GM19372 (cell line): ENCODE measurements around the gene TMEM120B.

Source experiments
- ATAC-seq: cut with Tn5 transposase; IDR thresholded peaks from one replicate; pipeline ENCODE4 v1.9.1; 2021; ENCODE audit warnings: mild to moderate bottlenecking, low read depth, moderate library complexity; ENCODE audit not compliant: unreplicated experiment

Gene TMEM120B

GRCh38 chr12:121812320-121812871, 99.8 kb downstream of the TMEM120B start:
- ATAC-seq: no peak

DNA sequence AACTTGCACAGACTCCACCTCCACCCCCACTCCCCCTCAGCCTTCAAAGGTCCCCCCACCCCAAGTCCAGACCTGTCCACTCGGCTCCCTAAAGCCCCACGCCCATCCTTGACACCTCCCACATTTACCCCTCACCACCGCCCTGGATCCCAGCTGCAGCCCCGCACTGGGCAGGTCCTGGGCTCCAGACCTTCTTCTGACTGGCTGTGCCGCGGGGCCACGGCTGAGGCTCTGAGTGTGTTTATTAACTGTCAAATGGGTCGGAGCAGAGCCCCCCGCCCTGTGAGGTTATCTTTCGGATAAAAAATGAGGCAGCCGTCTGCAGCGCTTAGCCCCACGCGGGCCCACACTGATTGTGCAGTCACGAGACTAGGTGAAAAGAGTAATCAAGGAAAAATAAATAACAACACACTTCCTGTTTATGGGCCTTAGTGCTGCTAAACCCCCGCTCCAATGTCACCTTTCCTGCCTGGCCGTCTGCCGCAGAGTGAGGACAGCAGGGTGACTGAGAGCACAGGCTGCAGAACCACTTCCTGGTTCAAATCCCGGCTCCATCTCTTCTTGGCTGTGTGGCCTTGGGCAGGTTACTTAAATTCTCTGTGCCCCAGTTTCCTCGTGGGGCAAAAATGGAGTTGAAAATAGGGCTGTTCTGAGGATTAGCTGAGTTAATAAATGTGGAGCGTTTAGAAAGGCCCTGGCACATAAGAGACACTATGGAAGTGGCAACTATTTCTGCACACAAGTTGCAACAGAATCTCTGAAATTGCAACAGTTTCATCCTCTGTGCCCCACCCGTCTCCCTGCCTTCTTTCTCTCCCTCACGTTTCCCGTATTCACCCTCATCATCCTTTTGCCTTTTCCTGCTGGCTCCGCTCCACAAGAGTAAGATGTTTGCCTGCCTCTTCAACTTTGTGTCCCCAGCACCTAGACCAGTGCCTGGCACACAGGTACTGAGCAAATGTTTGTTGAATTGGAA, 100.7 kb downstream of the TMEM120B start:
- no peak for ATAC-seq

DNA sequence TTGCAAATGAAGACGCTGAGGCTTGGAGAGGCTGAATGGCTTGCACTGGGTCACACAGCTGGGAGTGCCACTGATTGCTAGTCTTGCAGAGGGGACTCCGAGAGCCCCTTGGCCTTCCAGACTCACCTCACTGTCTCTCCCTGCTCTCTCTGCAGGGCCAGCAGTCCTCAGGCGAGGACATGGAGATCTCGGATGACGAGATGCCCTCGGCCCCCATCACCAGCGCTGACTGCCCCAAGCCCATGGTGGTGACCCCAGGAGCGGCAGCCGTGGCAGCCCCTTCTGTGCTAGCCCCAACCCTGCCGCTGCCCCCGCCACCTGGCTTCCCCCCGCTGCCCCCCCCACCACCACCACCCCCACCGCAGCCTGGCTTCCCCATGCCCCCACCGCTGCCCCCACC, 101.4 kb downstream of the TMEM120B start:
- no peak for ATAC-seq

- no peak for ATAC-seq
Measured at GRCh38 chr12:121814429-121815119, 102.0 kb downstream of the TMEM120B start.

GRCh38 chr12:121815263-121815662, 102.7 kb downstream of the TMEM120B start:
- ATAC-seq: no peak

- no peak for ATAC-seq
Measured at GRCh38 chr12:121816925-121817647, 104.5 kb downstream of the TMEM120B start.

DNA sequence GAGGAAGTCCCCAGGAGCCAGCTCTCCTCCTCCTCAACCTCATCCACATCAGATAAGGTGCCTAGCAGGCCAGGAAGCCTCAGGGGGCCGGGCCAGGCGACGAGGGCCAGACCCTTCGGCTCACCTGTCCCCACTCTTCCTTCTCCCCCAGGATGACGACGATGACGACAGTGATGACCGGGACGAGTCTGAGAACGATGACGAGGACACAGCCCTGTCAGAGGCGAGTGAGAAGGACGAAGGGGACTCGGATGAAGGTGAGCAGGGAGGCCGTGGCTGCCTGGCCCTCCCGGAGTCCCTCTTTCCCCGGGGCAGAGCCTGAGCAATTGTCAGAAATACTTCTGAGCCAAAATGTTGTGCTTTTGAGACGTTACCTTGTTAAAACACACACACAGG, 105.1 kb downstream of the TMEM120B start:
- ATAC-seq: no peak

DNA sequence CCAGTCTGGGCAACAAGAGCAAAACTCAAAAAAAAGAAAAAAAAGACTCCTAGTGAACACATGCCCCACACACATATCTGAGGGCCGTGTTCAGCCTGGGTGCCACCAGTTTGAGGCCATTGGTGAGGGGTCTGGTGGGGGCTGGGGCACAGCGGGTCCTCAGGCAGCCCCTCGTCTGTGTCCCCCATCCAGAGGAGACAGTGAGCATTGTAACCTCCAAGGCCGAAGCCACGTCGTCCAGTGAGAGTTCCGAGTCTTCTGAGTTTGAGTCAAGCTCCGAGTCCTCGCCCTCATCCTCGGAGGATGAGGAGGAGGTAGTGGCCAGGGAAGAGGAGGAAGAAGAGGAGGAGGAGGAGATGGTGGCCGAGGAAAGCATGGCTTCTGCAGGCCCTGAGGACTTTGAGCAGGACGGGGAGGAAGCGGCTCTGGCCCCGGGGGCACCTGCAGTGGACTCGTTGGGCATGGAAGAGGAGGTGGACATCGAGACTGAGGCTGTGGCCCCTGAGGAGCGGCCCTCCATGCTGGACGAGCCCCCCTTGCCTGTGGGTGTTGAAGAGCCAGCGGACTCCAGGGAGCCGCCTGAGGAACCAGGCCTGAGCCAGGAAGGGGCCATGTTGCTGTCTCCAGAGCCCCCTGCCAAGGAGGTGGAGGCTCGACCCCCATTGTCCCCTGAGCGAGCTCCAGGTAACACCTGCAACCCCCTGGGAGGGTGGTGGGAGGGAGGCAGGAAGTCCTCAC, 106.8 kb downstream of the TMEM120B start:
- ATAC-seq: no peak

DNA sequence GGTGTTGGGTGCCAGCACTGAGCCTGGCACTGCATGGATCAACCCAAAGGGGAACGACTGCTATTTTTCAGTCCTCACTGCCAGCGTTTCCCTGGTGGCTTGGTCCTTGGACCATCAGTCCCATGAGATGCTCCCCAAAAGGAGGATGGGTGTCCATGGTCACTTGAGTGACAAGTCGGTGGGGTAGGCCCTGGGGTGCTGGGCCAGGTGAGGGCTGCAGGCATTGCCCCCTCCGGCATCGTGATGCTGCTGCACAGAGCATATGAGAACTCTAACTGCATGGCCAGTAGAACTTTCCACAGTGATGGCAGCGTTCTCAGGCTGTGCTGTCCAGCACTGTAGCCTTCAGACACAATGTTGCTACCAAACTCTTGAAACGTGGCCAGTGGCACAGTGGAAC, 107.5 kb downstream of the TMEM120B start:
- no peak for ATAC-seq

- ATAC-seq: no peak
Measured at GRCh38 chr12:121822393-121823100, 110.0 kb downstream of the TMEM120B start.

GRCh38 chr12:121823101-121823726, 110.7 kb downstream of the TMEM120B start:
- ATAC-seq: no peak

- ATAC-seq: no peak
Measured at GRCh38 chr12:121823727-121824115, 111.2 kb downstream of the TMEM120B start.

- ATAC-seq: no peak
Measured at GRCh38 chr12:121825041-121825523, 112.5 kb downstream of the TMEM120B start.

- ATAC-seq: no peak
Measured at GRCh38 chr12:121826318-121827150, 114.0 kb downstream of the TMEM120B start.

GRCh38 chr12:121827351-121828099, 115.0 kb downstream of the TMEM120B start:
- ATAC-seq: no peak

DNA sequence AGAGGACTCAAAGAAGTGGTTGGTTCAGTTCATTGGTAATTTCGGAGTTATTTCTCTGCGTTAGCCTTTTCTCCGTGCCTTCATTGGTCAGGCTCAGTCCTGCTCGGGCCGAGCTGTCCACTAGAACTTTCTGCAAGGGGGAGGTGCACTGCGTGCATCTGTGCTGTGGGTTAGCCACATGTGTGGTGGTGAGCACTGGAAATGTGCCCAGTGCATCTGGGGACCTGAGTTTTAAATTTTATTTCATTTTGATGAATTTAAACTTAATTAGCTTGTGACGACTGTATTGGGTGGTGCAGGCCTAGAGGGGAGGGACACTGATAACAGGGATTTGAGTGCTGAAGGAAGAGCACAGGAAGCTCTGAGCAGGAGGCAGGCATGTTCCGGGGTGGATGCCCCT, 115.8 kb downstream of the TMEM120B start:
- no peak for ATAC-seq

- no peak for ATAC-seq
Measured at GRCh38 chr12:121828826-121829225, 116.3 kb downstream of the TMEM120B start.
